Forelimb muscle (tissue), 1 donor: Measurements from ENCODE around the gene BNIPL. TPM values are rescaled to one million over a fixed set of nuclear protein-coding genes. Genes with fewer than 3 reads are reported as not detected.

Experiments used
- DNase-seq: peaks from one replicate; pipeline ENCODE4 v3.0.0-alpha.2; 2013; ENCODE audit warnings: low read depth
- polyA plus RNA-seq: library from polyadenylated mRNA; unstranded; fragments of 120-200 nt; gene quantifications from one replicate; pipeline ENCODE4 v1.2.1, GENCODE V29; 2013; ENCODE audit not compliant: insufficient read length

BNIPL gene, protein sequence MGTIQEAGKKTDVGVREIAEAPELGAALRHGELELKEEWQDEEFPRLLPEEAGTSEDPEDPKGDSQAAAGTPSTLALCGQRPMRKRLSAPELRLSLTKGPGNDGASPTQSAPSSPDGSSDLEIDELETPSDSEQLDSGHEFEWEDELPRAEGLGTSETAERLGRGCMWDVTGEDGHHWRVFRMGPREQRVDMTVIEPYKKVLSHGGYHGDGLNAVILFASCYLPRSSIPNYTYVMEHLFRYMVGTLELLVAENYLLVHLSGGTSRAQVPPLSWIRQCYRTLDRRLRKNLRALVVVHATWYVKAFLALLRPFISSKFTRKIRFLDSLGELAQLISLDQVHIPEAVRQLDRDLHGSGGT
- 0.70 TPM for polyA plus RNA-seq

DNA sequence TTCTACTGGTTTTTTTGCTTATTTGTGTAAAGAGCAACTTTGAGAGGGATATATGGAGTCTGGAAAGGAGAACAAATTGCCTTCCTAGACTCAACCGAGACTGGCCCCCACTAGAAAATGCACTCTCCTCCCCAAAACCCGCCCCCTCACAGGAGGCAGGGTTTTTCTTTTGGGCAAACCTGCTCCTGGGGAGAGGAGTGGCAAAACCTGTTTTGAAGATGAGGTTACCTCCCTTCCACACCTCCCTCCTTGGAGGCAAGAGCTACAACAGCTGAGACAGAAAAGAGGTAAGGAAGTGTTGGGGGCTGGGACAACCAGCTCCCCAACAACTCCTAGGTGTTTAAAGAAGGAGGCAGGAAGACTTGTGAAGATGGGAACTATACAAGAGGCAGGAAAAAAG lies at the start of gene BNIPL:
BNIPL (plus strand) TSS at position 231 of the 400 bp plus-strand sequence; CDS start at position 371, 140 bp downstream.
- no peak for DNase-seq

DNA sequence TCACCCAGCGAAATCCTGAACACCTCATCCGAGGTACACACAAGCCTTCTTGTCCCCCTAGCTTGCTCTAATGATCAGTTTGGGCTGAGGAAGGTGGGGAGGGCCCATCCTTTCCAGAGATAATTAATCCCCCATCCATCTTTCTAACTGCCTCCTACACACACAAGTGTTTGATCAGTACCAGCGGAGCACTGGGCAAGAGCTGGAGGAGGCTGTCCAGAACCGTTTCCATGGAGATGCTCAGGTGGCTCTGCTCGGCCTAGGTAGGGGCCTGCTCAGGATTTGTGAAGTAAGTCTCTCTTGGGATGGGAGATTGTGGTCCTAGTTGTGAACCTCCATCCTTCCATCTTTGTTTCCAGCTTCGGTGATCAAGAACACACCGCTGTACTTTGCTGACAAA lies 48.5 kb upstream of the BNIPL start:
- DNase-seq: no peak

DNA sequence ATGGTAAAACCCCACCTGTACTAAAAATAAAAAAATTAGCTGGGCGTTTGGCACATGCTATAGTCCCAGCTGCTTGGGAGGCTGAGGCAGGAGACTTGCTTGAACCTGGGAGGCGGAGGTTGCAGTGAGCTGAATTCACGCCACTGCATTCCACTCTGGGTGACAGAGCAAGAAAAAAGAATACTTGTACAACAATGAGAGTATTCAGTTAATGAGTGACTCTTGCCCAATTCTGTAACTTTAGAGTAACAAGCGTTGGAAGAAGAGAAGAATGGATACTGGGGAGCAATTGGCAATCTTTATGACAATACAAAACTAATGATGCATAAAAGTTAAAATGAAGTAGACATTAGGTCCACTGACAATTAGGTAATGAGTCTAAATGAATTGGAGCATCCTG lies 43.8 kb upstream of the BNIPL start:
- DNase-seq: no peak

DNA sequence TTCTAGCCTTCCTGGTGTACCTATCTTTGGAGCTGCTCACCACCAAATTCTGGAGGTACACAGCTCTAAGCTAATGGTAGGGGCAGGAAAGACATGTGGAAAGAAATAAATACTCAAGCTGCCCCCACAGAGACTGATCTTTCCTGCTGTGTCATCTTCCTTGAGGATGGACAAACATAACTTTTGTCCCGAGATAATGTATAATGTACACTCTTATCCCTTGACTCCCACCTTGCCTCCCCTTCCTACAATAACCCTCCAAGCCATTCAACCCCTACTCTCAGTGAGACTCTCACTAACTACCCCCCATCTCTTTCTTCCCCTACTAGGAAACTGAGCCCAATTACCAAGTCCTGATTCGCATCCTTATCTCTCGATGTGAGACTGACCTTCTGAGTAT lies 42.1 kb upstream of the BNIPL start:
- DNase-seq: no peak

DNA sequence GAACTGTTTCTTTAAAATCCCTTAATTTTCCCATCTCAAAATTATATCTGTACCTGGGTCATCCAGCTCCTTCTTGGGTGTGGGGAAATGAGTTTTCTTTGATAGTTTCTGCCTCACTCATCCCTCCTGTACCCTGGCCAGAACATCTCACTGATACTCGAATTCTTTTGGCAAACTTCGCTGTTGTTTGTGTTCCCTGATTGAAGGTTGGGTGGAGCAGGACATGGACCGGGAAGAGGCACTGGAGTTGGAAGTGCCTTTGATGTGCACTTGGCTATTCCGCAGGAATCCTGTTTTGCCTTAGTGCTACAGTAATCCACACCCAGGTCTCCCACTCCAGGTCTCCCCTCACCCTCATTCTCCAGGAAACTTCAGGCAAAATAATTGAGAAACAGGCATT lies 40.9 kb upstream of the BNIPL start:
- no peak for DNase-seq

DNA sequence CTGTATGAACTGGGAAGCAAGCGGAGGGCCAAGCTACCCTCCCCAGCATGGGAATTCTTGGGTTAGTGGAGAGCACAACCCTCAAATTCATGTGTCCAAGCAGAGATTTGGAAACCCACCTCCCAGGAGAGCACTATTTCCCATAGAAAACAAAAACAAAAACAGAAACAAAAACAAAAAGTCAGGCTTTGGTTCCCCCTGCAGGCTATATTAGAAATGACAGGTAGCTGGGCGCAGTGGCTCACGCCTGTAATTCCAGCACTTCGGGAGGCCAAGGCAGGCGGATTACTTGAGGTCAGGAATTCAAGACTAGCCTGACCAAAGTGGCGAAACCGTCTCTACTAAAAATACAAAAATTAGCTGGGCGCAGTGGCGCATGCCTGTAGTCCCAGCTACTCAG lies 40.5 kb upstream of the BNIPL start:
- DNase-seq: no peak

DNA sequence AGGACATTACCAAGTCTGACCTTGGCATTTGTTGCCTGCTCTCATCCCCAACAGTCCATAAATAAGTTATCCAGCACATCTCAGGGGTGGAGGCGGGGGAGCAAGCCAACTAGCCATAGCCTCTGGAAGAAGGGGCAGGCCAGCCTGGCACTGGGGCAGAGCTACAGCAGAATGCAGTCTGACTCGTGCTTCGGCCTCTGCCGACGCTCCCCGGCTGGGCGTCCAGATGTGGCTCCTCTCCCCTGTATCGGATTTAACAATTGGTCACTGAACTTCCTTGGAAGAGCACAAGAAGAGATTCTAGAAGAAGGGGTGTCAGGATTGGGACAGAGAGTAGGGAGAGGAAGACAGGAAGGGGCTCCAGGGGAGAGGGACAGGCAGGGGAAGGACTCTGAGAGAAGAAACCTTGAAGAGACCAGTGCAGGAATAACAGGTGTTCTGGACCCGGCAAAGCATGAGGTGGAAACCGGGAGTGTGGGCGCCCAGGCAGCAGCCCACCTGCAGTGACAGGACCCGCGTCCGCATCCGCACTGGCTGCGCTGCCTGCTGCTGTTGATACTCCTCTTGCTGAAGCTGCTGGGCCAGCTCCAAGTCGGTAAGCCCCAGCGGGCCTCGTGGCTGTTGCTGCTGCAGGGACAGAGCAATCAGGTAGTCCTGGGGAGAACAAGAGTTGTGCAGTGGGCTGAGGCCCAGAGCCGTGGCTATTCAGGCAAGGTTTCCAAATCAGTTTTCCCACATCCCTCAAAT lies 39.1 kb upstream of the BNIPL start:
- DNase-seq: no peak

DNA sequence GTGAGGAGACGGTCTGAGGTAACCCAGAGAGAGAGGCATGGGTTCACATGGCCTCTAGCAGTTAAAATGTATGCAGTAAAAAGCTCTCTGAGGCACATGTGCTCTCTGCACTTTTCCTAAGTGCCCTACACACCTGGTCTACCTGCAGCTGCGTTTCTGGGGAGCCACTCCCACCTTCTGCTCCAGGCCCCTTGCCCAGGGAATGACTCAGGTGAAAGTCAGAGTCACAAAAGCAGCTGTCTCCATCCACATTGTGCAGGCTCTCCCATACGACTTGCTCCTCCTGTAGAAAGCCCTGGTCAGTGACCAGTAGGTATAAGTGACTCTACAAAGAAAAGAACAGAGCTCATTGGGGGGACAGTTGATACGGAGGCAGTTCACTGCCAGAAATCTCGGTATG lies 38.4 kb upstream of the BNIPL start:
- DNase-seq: no peak

DNA sequence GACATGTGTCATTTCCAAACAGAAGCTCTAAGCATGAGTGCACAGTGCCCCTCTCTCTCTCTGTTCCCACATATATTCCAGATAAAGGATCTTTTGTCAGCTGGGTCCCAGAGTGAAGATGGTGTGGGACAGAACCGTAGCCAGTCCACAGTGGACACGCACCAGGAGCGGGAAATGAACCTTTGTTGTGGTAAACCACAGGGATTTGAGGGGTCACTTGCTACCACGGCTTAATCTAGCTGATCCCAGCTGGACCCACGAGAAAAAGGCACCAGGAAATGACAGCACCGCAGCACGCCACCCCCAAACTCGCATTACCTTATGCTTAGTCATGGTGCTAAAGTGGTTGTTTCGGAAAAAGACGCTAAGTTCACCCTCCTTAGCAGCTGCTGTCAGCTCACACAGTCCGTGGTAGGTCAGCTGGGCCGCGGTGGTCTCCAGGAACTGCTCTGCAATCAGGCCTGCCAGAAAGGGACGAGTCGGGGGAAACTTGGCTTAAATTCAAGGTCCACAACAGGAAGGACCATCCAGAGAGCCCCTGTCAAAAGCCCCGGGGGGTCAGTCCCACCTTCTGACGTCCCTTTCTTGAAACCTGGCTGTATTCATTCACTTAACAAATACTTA lies 37.2 kb upstream of the BNIPL start:
- no peak for DNase-seq

DNA sequence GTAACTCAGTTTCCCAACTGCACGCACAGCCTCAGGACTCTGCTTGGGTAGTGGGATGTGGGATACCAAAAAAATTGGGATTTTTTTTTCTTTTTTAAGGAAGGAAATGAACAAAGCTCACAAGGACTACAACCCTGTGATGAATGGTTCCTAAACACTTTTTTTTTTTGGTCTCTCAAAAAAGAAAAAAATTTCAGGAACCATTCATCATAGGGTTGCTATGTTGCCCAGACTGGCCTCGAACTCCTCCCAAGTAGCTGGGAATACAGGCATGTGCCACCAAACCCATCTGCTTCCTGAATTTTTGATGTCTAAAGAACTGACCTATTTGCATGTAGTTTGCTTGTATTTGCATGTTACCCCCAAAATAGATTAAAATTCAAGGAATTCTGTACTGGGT lies 36.5 kb upstream of the BNIPL start:
- no peak for DNase-seq

DNA sequence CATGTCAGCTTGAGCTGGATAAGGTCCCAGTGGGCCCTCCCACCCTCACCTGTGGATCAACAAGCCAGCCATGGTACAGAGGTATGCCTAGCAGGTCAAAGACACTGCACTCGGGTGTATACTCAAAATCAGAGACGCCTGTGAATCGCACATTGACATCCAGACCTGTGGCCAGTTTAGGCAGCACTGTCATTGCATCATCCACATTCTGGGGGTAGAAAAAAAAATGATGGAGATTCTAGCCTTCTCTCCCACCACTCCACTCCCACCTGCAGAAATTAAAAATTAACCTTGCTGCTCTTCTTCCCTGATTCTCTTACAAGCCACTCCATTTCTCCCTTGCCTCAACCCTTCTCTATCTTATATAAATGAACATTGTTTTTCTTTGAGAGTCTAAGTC lies 36.0 kb upstream of the BNIPL start:
- DNase-seq: no peak

DNA sequence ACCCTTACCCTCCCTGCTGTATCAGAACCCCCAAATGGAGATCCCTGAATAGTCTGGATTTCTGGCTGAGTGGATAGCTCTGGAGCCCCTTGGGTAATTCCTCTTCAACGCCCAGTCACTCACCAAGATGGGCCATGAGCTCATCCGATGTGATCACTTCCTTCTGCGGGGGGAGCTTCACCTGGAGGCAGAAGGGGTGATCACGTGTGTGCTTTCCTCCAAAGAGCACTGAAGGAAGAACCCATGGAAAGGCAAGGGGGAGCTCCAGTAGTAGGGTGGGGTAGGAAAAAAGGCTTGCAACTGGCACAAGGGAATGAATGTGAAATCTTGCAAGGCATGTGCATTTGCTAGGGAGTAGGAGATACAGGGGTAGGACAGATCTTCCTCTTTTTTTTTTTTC lies 34.8 kb upstream of the BNIPL start:
- no peak for DNase-seq

DNA sequence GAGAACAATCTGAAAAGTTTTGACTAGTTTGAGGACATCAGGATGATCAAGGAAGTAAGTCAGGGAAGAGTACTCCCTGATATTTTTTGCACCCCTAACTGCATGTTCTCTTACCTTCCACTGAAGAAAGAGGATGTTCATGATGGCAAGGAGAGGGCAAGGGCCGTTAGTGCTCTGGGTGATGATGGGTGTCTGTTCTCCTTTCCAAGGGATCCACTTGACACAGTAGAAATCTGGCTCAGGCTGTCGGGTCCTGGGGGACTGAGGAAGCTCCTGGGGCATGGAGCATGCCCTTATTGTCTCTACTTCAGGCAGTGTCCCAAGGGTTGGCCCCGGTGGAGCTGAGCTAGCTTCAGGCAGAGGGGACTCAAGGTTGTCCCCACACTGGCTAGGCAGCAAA lies 34.3 kb upstream of the BNIPL start:
- DNase-seq: no peak

DNA sequence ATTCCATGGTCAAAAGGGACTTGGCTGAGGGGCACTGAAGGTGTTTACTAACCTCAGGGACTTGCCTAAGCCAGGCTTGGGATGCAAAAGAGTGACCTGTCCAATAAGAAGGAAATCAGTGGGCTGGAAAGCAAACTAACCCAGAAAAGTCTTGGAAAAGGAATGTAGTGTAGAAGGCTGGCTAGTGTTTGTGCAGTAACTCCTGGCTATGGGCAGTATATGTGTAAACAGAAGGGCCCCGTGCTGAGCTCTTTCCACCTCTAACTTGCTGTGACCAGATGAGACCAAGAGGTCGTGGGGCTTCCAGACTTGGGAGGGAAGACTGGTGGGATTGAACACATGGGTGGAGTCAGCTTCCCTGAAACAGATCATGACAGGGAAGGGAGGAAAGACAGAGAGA lies 33.8 kb upstream of the BNIPL start:
- no peak for DNase-seq

DNA sequence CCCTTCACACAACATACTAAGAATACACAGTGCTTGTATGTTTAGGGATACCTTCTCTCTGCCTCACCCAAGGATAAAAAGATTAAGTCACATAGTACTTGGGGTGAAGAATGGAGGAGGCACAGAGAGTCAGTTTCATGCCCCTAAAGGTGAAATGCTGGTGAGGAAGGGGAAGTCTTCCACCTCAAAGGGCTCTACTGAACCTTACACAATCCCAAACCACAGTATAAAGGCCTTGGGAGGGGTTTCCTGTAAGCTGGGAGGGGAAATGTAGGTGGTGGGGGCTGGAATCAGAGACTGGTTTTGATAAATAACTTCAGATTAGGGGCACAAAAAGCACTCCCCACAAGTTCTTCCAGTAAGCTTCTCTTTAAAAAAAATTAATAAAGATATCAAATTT lies 33.2 kb upstream of the BNIPL start:
- DNase-seq: no peak

DNA sequence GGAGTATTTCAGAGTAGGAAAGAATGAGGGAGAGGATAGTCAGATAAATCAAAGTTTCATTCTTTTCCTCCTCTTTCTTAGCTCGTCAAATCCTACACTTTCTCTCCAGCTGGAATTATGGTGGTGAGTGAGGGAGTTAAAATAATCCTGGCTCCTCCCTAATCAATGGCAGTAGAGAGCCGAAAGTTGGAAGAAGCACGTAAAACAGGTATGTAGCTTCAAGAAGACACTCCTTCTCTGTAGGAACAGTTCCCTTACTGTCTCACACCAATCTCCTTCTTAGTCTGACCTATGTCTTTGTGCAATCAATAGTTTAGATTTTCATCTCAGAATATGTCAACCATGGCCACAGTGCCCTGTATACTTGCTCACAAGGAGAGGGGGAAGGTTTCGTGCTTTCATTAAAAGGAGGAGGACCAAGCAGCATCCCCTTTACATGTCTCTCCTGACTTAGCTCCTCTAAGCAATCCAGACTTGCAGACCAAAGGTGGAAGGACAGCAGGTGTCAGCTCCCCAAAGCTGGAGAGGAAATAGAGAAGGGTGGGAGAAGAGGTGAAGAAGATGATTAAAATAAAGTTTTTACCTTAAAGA lies 30.6 kb upstream of the BNIPL start:
- DNase-seq: no peak

DNA sequence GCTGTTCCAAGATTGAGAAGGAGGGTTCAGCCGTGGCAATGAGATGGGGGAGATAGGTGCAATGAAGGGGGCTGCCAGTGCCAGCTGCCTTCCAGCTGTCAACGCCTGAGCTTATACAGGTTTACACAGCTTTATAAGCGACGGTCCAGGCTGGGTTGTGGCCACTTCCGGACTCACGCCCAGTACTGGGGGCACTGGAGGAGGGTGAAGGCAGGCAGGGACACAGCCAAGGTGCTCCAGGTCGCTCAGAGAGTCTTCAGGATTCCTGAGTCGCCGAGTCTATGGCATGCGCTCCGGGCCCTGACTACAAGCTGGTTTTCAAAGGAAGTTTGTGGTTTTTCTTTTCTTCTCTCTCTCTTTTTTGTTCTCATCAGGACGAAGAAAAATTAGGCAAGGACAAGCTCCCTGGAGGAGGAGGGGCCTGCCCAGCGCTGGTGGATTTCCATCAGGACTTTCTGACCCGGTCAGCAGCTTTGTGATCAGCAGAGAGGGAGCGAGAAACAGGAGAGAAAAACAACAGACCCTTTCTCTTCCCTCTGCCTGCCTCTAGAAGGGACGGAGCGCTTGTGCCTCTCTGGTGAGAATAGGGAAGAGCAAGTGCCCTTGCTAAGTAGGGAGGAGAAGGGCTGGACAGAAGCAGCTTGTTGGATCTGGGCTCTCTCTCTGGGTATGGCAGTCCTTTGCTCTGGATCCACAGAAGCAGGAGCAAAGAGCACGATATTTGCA lies 29.9 kb upstream of the BNIPL start, which contains the start of gene MINDY1:
MINDY1 (minus strand) TSS at position 576 of the 726 bp plus-strand sequence. CDS start 4,285 bp downstream, outside the sequence.
- peak; percentile 68 for DNase-seq

DNA sequence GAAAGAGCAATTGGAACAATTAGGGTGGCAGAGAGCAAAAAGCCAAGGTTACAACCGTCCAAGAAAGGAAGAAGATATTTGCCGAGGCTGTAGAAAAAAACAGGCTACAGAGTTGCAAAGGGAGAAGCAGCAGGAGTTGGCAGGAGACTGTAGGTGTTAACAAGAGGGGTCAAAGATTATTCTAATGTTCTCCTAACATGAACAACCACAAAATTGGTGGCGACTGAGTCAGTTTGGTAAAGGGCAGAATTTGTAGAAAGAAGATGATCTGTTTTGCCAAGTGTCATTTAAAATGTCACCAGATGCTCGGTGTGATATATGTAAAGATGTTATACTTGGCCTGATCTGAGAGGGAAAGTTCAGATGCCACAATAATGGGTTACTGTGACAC lies 28.5 kb upstream of the BNIPL start:
- no peak for DNase-seq

DNA sequence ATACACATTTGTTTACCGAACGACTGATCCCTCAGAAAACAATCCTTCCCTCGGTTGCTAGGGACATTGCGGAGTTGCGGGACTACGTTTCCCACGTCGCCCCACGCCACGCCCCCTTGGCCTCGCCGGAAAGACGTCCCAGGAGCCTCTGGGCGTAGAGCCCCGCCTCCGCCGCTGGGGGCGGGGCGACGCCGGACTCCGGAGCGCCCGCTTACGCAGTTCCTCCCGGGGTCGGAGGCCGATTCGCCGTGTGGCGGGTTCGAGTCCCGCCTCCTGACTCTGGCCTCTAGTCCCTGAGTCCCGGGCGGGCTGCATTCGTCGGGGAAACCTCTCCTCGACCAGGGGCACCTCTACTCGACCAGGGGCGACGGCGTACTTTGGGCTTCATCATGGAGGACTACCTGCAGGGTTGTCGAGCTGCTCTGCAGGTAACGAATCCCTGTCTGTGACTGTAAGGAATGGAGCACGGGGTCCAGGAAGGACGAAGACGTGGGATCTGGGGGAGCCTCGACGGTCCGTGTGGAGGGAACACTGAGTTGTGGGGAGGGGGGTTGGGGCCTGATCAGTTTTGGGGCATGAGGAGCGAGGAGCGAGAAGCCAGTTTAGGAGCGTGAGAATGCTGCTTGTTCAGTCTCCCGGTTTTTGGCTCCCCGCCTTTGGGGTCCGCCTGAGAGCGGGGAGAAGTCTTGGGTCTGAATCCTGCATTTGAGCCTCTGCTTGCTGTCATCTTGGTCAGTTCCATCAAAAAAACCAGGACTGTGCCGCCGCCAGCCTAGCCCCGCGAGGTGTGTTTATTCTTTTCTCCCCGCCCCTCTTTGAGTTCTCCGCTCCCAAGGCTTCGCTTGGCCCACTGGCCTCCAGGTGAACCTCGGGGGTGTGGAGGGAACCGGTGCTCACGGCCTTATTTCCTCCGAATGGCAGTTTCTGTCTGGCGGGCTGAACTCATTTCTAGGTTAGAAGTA lies 27.9 kb upstream of the BNIPL start, which contains the start of gene PRUNE1:
PRUNE1 (plus strand) TSS at position 206 of the 962 bp plus-strand sequence; CDS start at position 390, 184 bp downstream.
- peak; percentile 93 for DNase-seq

DNA sequence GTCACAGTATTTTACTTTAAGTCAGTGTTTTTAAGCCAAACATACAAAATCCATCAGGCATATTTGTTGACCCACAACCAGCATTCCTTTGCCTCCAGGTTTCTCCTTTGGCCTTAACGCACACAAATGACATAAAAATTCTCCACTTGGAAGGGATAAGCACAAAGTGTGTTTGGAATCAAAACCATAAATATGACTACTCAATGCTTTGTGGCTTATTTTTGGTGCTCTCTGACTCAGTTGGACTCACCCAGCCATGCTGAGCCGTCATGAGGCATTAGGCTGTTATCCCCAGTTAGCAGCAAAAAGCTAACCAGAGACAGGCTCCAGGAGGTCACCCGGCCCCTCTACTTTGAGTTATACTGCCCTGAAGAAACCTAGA lies 27.2 kb upstream of the BNIPL start:
- no peak for DNase-seq
